Skeletal muscle cell (primary cell): ENCODE data around the gene RND1.
"Not testable (repeated sequence)": the region's sequence is repeated elsewhere in the genome, so short reads cannot be mapped to it uniquely, and the experiment has no call there.

ENCODE experiments used
- DNase-seq: peaks from one replicate; pipeline ENCODE4 v3.0.0-alpha.2; 2010; ENCODE audit warnings: low read depth
- H3K4me3 ChIP-seq: 2 replicates; pipeline ENCODE4 v1.5.1; 2011; ENCODE audit warnings: low read depth, mild to moderate bottlenecking, control low read depth, low read length, moderate library complexity

The RND1 gene

GRCh38 chr12:48865281-48866051 lies at the start of gene RND1:
Gene RND1, minus strand, starts transcription at chr12:48865870. Its CDS starts 103 bp downstream, at chr12:48865767.
- peak within 1 kb of the TSS; percentile 50 for H3K4me3 ChIP-seq
- peak; percentile 49 for DNase-seq

GRCh38 chr12:48910196-48910595 lies 44.5 kb upstream of the RND1 start:
- DNase-seq = no peak
- H3K4me3 ChIP-seq = no peak overlapping the region

GRCh38 chr12:48909698-48910097 lies 44.0 kb upstream of the RND1 start:
- not testable (repeated sequence) for DNase-seq, H3K4me3 ChIP-seq

GRCh38 chr12:48907245-48907644 lies 41.6 kb upstream of the RND1 start:
- H3K4me3 ChIP-seq = no peak overlapping the region

GRCh38 chr12:48903982-48904411 lies 38.3 kb upstream of the RND1 start:
- peak overlapping the region; percentile 50 for H3K4me3 ChIP-seq
- no peak for DNase-seq

More at GRCh38 chr12:48907245-48907644, 41.6 kb upstream of the RND1 start:
- DNase-seq = no peak

- no peak for DNase-seq
- H3K4me3 ChIP-seq = no peak overlapping the region
Measured at GRCh38 chr12:48903363-48903981, 37.8 kb upstream of the RND1 start.

- no peak overlapping the region for H3K4me3 ChIP-seq
- no peak for DNase-seq
Measured at GRCh38 chr12:48901278-48901677, 35.6 kb upstream of the RND1 start.

GRCh38 chr12:48899651-48900050 lies 34.0 kb upstream of the RND1 start:
- DNase-seq = no peak

GRCh38 chr12:48894271-48894670 lies 28.6 kb upstream of the RND1 start:
- H3K4me3 ChIP-seq = no peak overlapping the region
- no peak for DNase-seq

More at GRCh38 chr12:48899651-48900050, 34.0 kb upstream of the RND1 start:
- no peak overlapping the region for H3K4me3 ChIP-seq

- peak; percentile 15 for DNase-seq
- peak overlapping the region; percentile 31 for H3K4me3 ChIP-seq
Measured at GRCh38 chr12:48890657-48891418, 25.2 kb upstream of the RND1 start.

GRCh38 chr12:48889679-48890078 lies 24.0 kb upstream of the RND1 start:
- DNase-seq = no peak
- H3K4me3 ChIP-seq = no peak overlapping the region

GRCh38 chr12:48883305-48884161 lies 17.9 kb upstream of the RND1 start:
- no peak for DNase-seq
- H3K4me3 ChIP-seq = no peak overlapping the region

GRCh38 chr12:48882972-48883304 lies 17.3 kb upstream of the RND1 start:
- no peak for DNase-seq
- H3K4me3 ChIP-seq = no peak overlapping the region

GRCh38 chr12:48882315-48882687 lies 16.6 kb upstream of the RND1 start:
- no peak overlapping the region for H3K4me3 ChIP-seq
- no peak for DNase-seq

GRCh38 chr12:48881686-48882314 lies 16.1 kb upstream of the RND1 start:
- H3K4me3 ChIP-seq = no peak overlapping the region
- DNase-seq = no peak

GRCh38 chr12:48880647-48881046 lies 15.0 kb upstream of the RND1 start:
- DNase-seq = no peak
- no peak overlapping the region for H3K4me3 ChIP-seq

- DNase-seq = no peak
- H3K4me3 ChIP-seq = no peak overlapping the region
Measured at GRCh38 chr12:48878548-48878947, 12.9 kb upstream of the RND1 start.

GRCh38 chr12:48875944-48876515 lies 10.4 kb upstream of the RND1 start:
- DNase-seq = no peak

GRCh38 chr12:48873534-48873933 lies 7.9 kb upstream of the RND1 start:
- not testable (repeated sequence) for DNase-seq, H3K4me3 ChIP-seq

More at GRCh38 chr12:48875944-48876515, 10.4 kb upstream of the RND1 start:
- no peak overlapping the region for H3K4me3 ChIP-seq
